ENCODE results near the gene KCTD11.

The KCTD11 gene

GRCh38 chr17:7309628-7310027, 42.3 kb upstream of the KCTD11 start:
- H3K4me3 ChIP-seq (ENCODE audit: low read depth, low read length): peak overlapping the region; percentile 88
- in situ Hi-C loops (cut with HindIII; ENCODE audit: low sequenced_read_pairs): no loop called here

GRCh38 chr17:7311110-7311705, 40.8 kb upstream of the KCTD11 start:
- DNase-seq (ENCODE audit: low read depth, low spot score): no peak
- in situ Hi-C loops (cut with HindIII; ENCODE audit: low sequenced_read_pairs): no loop called here
- no peak overlapping the region for H3K4me3 ChIP-seq (ENCODE audit: low read depth, low read length)
- TF ChIP-seq CTCF (IDR thresholded peaks at IDR 0.05; ENCODE audit: low read depth, low read length): no peak

More at GRCh38 chr17:7309628-7310027, 42.3 kb upstream of the KCTD11 start:
- DNase-seq (ENCODE audit: low read depth, low spot score): no peak
- TF ChIP-seq CTCF (IDR thresholded peaks at IDR 0.05; ENCODE audit: low read depth, low read length): no peak

GRCh38 chr17:7312432-7313087, 39.4 kb upstream of the KCTD11 start:
- in situ Hi-C loops (cut with HindIII; ENCODE audit: low sequenced_read_pairs): no loop called here
- no peak overlapping the region for H3K4me3 ChIP-seq (ENCODE audit: low read depth, low read length)
- no peak for TF ChIP-seq CTCF (IDR thresholded peaks at IDR 0.05; ENCODE audit: low read depth, low read length)
- no peak for DNase-seq (ENCODE audit: low read depth, low spot score)

GRCh38 chr17:7313088-7313889, 38.7 kb upstream of the KCTD11 start:
- H3K4me3 ChIP-seq (ENCODE audit: low read depth, low read length): no peak overlapping the region
- in situ Hi-C loops (cut with HindIII; ENCODE audit: low sequenced_read_pairs): no loop called here
- no peak for TF ChIP-seq CTCF (IDR thresholded peaks at IDR 0.05; ENCODE audit: low read depth, low read length)
- no peak for DNase-seq (ENCODE audit: low read depth, low spot score)

GRCh38 chr17:7313890-7314718, 37.9 kb upstream of the KCTD11 start:
- no peak for TF ChIP-seq CTCF (IDR thresholded peaks at IDR 0.05; ENCODE audit: low read depth, low read length)
- in situ Hi-C loops (cut with HindIII; ENCODE audit: low sequenced_read_pairs): no loop called here
- peak overlapping the region; percentile 59 for H3K4me3 ChIP-seq (ENCODE audit: low read depth, low read length)
- no peak for DNase-seq (ENCODE audit: low read depth, low spot score)

All from astrocyte of the spinal cord (primary cell).